IPS-18c (cell line): Measurements from ENCODE around the gene SESN1.
A peak's percentile ranks its signal among the peaks of the same experiment; 100 is the strongest.

ENCODE experiments used
- H3K4me3 ChIP-seq: 2 replicates; pipeline ENCODE4 v1.7.0; 2013; ENCODE audit warnings: low read depth, mild to moderate bottlenecking, low read length, moderate library complexity; ENCODE audit not compliant: insufficient read depth
- H3K9me3 ChIP-seq: one replicate; pipeline ENCODE4 v1.6.1; 2013; ENCODE audit warnings: mild to moderate bottlenecking, low read length, moderate library complexity; ENCODE audit not compliant: control insufficient read depth, insufficient read depth

Gene SESN1

DNA sequence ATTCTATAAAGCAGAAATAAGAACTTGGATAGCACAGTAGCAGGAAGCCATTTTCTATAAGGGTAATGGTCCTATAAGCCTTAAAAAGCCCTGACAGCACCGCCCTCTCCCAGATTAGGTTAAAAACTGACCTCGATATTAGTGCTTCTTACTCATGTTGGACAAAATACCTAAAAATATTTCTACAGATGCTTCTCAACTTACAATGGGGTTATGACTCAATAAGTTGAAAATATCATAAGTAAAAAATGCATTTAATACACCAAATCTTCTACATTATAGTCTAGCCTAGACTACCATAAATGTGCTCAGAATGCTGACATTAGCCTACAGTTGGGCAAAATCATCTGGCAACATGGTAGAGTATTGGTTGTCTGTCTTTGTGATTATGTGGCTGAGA is 70.3 kb downstream of the SESN1 start:
- H3K9me3 ChIP-seq, result no peaks in the 10 kb centered on the region
- no peak overlapping the region for H3K4me3 ChIP-seq

DNA sequence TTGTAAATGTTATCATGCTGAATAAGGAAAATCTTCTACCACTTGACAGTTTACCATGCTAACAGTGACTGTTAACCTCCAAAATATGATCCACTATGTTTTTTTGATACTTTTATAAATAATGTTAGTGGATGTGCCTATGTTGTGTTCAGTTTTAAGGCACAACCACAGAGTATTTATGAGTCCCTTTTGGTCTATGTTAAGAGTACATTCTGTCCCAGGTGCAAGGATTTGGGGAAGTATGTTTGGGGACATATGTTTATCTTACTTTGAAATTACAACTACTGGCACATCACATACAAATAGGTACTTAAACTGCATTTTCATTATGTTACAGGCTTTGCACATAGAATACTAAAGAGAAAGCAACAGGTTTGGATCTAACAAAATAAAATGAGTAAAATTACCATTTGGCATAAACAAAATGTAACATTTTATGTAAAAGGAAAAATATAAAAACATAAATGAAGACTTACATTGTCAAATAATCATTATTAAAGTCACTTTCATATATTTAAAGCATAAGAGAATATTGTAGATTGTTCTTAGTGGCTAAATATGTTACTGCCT is 71.2 kb downstream of the SESN1 start:
- H3K9me3 ChIP-seq, result no peaks in the 10 kb centered on the region
- no peak overlapping the region for H3K4me3 ChIP-seq

DNA sequence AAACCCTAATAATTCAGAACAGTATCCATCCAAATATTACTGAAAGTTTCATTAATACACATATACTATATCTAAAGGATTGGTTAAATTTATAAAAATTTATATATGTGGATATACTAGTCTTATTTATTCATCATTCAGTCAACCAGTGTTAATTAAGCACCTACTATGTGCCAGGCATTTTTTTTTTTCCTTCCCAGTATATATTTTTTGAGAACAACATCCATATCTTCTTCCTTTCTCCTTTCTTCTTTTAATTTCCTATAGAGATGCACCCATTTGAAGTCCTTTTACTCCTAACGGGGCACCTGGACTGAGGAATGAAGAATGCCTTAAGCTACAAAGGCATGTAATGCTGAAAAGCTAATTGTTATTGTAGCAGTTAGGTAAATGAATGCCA is 72.8 kb downstream of the SESN1 start:
- Histone ChIP-seq H3K4me3 (no peak overlapping the region), H3K9me3 (no peaks in the 10 kb centered on the region)

DNA sequence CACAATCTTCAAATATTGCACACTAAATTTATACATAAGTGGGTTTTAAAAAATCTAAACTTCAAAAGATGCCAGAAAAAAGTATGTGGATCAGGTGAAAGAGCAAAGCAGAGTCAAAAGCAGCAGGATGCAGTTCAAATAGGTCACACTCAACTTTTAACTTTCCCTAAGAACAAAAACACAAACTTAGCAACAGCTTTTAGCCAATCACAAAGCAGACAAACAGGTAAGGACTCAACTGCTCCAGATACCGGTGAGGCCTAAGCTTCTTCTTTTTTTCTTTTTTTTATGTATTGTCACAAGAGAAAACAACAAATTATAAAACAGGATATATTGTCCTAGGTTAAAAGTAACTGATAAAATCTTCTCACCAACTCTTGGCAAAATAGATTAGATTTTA is 74.7 kb downstream of the SESN1 start:
- no peaks in the 10 kb centered on the region for H3K9me3 ChIP-seq
- H3K4me3 ChIP-seq, result no peak overlapping the region

DNA sequence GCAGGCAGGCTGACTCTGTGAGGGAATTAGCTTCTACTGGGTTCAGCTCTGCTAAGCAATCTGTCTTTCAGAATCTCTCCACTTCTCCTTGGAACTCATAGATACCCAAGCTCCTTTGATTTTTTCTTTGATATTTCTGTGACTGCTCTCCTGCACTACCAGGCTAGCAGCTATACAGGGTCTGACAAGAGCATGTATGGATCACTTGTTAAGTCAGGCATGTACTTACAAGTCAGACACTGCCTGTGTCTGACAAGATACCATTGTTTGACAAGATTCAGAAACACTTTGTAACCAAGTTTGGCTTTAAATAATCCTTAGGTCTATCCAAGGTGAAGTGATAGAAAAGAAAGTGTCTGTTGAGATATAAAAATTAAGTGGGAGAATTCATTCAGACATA is 79.5 kb downstream of the SESN1 start:
- H3K4me3 ChIP-seq, result no peak overlapping the region
- no peaks in the 10 kb centered on the region for H3K9me3 ChIP-seq

DNA sequence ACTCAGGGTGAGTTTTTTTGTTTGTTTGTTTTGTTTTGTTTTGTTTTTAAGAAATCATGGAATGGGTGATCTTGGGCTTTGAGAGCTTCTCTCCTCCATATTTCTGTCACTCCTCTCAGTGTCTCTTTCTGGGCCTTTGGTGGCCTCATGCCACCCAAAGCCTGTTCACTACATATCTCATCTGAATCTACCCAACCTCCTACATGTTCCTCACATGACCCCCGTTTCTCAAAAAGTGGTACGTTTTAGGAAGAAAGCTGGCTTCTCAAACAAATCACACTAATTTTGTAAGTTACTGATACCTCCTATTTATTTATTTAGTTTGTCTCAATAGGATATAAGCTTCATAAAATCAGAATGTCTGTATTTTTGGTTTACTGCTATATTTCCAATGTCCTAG is 80.0 kb downstream of the SESN1 start:
- no peaks in the 10 kb centered on the region for H3K9me3 ChIP-seq
- no peak overlapping the region for H3K4me3 ChIP-seq

DNA sequence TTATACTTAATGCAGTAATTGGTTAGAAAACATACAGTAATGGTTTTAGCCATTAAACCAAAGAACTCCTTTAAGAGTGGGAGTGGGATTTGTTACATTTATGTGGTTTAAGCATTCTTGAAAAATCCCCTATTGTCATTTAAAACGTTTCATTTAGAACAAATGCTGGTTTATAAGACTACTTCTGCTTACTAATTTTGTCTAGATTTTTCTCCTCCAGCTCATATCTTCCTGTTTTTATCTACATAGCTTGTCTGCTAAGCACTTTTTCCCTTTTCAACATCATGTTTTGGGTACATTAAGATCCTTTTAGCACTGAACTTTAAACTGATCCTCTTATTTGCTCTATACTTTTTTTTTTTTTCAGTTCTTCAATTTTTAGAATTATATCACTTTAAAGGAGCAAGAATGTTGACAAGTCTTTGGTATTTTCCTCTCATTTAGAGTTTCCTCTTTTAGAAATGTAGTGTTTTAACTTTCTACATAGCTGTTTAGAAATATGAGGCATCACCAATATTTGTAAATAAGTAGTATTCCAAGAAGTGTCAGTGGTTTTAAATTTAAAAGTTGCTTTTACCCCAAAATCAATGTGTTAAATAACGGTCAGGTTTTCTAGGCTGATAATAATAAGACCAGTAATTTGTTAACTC is 80.9 kb downstream of the SESN1 start:
- Histone ChIP-seq H3K4me3 (no peak overlapping the region), H3K9me3 (no peaks in the 10 kb centered on the region)

DNA sequence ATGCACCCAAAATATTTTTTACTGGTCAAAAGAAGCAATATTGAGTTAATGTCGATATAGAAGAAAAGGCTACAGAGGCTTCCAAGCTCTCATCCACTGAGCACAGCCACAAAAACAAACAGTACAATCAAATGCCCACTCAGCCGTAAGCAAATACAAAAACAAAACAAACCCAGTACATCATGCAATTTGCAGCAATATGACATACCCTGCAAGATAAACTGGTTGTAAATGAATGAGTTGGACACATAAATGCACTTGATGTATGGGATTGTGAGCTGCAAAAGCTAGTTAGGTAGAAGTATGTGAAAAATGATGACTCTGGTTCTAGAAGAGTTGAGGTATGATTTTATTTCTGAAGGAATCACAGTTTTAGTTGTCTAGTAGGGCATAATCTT is 83.9 kb downstream of the SESN1 start:
- H3K9me3 ChIP-seq, result no peaks in the 10 kb centered on the region
- H3K4me3 ChIP-seq, result no peak overlapping the region

DNA sequence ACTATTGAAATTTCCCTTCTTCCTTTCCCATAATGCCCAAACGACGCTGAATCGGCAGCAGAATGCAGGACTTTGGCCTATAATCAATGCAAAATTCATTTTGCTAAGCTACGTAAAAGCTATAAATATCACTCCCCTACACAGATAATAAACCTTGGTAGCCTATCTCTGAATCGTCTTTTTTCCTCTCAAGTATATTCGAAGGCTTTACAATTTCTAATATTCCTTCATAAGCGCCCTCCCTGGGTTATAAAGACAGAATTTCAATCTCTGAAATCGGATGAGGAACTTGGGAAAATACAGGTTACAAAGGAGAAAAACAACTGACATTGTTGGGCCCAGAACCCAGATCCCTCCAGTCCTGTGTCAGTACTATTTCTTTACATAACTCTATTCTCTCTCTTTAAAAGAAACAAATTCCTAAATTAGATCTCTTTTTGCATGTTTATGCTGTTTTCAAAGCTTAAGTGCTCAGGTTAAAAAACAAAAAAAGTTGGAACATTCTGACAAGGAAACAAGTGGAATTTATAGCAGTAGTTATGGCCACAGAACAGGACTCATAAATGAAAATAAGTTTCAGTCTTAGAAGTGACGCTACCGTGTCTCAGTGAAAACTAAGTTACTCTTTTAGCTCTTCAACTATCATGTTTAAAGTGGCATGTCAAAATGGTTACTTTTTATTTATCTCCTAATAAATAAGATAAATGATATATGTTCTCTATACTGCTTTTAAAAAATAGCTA is 84.5 kb downstream of the SESN1 start:
- peak overlapping the region; percentile 95 for H3K4me3 ChIP-seq
- H3K9me3 ChIP-seq, result no peaks in the 10 kb centered on the region

DNA sequence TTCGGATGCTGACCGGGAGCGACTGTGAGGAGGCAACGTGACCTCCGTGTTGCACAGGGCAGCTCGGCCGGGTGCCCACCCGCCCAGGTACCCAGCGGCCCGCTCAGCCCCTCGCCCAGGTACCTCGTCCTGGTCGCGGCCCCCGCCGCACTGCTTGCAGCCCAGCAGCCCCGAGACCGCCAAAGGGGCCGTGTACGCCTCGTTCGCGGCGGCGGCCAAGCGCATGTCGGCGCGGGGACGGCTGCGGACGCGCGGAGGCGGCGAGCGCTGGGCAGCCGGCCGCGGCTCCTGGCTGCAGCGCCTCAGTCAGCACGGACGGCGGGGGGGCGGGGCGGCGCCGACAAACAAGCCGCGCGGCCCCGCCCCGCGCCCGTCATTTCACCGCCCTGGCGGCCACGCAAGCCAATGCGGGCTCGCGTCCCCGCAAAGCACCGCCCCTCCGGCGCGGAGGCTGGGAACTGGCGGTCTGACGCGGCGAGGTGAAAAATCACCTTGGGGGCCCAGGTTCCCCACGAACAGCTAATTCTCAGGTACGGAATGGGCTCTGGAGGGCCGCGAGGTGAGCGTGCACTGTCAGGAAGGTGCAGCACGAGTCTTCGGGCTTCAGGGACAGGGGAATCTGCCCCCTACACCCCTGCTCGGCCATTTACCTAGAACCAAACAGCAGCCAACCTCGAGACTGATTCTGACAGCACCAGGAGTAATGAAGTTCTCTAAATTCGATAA is 85.2 kb downstream of the SESN1 start:
- peak overlapping the region; percentile 95 for H3K4me3 ChIP-seq
- no peaks in the 10 kb centered on the region for H3K9me3 ChIP-seq

DNA sequence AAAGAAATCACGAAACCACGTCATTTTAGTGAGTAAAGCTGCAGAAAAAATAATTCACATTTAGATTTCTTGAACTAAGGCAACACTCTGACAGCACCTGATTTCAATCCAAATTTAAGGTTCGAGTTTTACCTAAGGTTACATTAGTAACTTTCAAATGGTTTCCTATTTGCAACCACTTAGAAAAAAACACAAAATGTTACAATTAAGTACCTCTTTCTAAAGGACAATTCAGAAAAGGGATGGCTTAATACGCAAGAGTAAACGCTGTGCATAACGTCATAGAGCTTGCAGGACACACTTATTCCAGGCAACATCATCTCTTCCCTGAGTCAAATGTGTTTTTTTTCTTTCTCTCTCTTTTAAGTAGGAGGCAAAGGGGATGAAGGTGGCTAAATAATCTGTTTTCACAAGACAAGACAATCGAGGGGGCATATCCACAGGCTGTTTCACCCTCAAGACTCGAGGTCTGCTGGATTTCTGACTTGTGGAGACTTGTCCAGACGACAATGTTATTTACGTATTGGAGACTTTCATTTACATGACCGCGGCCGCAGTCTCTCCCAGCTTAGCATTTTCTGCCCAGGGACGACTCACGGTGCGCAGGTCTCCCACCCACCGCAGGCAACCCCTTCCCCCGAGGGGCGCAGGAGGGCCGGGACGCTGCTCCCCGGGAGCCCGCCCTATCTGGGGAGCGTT is 86.0 kb downstream of the SESN1 start:
- H3K9me3 ChIP-seq, result no peaks in the 10 kb centered on the region
- peak overlapping the region; percentile 80 for H3K4me3 ChIP-seq

DNA sequence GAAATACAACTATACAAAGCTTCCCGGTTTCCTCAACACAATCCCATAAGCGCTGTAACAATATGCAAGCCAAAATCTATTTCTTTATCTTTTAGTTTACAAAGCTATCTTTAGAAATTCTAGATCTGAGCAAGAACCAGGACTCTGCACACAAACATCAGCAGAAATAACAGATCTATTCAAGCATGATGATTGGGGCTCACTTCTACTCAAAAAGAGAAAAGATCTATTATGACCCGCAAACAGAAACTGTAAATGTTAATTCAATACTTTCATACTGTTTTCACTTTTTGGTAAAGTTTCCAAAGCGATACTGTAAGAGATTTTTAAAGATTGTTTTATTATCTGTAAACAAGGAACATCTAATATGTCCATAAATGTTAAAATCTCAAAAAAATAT is 86.6 kb downstream of the SESN1 start:
- Histone ChIP-seq H3K9me3 (no peaks in the 10 kb centered on the region), H3K4me3 (no peak overlapping the region; the same call in 1 of the 2 replicates)

DNA sequence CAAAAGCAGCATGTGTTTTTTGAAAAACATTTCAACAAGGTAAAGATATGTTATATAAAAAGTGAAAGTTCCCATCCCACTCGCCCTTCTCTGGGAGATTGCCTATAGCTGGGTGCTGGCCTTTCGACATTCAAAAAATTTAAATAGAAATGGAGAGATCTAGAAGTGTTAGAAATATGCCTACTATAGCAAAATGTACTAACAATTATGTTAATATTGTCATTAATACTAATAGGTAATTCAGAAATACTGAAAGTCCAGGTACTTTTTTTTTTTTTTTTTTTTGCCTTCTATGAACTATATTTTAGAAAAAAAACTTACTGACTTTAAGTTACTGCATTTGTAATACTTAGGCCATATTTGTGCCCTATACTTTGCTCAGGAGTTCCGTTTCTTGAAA is 87.1 kb downstream of the SESN1 start:
- Histone ChIP-seq H3K9me3 (no peaks in the 10 kb centered on the region), H3K4me3 (no peak overlapping the region)

DNA sequence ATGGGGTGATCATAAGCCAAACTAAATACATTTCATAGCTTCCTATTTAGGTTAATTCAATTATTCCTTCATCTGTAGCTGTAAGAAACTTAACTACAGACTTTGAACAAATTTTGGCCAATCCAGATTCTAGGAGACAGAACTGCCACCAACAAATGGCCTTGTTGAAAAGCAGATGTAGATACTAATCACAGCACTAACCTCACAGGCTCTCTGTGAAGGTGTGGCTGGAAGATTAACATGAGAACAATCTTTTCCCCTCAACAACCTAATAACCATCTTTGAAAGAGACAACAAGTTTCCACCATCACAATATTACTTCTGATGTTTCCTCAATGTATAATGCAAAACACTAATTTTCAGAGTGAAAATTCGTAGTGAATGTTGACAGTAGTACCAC is 87.8 kb downstream of the SESN1 start:
- Histone ChIP-seq H3K4me3 (no peak overlapping the region), H3K9me3 (no peaks in the 10 kb centered on the region)

DNA sequence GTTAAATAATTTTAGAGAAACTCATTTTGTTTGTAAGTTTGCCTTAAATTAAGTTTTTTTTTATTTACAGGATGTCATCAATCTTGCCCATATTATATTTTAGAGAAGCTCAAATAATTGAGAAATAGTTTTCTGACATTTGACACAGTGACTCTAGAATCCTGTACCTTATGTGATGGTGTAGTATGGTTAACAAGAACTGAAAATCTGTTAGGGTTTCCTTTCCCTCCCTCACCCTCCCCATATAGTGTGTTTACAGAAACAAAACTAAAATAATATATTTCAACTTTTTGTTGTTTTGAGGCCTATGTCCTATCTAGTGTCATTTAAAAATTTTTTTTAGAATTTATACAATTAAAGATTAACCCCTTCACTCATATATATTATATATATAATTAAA is 91.8 kb downstream of the SESN1 start:
- no peaks in the 10 kb centered on the region for H3K9me3 ChIP-seq

DNA sequence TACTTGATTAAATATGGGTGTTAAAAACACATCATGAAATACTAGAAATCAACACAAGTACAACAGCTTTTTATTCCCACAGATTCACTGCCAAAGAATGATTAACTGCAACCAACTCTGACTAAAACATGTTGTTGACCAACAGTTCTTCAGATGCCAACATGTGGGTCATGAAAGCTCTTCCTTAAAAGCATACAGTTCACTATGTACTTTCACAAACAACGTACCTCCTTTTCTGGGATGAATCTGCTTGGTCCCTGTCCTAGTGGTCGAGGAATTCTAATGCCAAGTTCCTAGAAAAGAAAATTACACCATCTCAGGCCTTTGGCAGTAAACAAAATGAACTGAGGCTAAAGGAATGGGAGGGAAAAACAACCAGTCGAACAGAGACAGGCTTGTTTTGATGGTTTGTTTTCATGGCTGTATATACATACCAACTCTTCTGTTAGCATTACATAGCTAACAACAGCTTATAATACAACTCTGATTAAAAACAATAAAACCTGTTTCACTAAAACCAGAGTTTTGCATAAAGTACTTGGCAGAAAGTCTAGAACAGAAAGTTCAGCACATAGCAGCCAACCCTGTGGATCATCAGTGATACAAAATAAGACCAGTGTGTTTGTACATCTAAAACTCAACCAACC is 92.5 kb downstream of the SESN1 start:
- H3K9me3 ChIP-seq, result no peaks in the 10 kb centered on the region
- no peak overlapping the region for H3K4me3 ChIP-seq

More for the DNA sequence above, 91.8 kb downstream of the SESN1 start:
- no peak overlapping the region for H3K4me3 ChIP-seq

DNA sequence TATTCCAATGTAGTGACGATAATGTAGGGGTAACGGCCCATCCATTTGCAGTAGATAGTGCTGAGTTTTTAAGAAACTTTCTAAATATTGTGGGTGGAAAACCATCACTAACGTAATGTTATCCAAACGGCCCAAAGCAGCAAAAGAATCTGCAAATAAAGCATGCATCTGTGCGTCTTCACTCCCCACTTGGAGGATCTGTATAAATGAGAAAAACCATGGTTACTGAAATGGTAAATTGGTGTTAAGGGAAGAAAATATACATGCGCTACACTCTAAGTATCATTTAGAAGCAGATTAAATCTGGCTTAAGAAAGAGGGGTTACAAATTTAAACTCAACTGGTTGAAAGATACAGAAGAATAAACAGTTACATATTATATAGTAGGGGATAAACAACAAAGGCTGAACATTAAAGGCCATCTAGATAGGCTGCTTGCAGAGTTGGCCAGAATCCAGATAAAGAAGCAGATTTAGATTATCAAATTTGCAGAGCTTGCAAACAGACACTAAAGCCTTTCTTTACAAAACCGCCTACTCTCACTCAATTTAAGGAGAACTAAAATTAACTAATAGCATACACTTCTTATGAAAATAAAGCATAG is 93.3 kb downstream of the SESN1 start:
- Histone ChIP-seq H3K4me3 (no peak overlapping the region), H3K9me3 (no peaks in the 10 kb centered on the region)
